Measurements from ENCODE around the gene RPS19BP1.

GRCh38 chr22:39535831-39536449 is 3.4 kb upstream of the RPS19BP1 start:
- TF ChIP-seq CTCF (IDR thresholded peaks at IDR 0.05) (no peak), POLR2AphosphoS5 (IDR thresholded peaks at IDR 0.05) (no peak)
